ENCODE data around the gene INTS14. TPM values are rescaled to one million over a fixed set of nuclear protein-coding genes. Genes with fewer than 3 reads are reported as not detected.

Gene INTS14
- total RNA-seq, 1 experiment from 2014 or later = 38.2 TPM

DNA sequence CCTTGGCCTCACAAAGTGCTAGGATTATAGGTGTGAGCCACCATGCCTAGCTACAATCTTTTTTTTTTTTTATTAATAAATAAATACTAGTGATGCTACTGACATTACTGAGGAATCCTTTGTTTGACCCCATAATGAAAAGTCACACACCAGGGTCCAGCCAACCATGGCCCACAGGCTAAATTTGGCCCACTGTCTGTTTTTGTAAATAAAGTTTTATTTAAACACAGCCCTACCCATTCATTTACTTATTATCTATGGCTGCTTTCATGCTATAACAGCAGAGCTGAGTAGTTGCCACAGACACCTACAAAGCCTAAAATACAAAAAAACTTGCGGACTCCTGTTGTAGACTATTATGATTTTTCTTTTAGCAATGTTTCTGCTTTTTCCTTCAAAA, 7.4 kb downstream of the INTS14 start:
- no peaks in the 10 kb centered on the region for H3K27me3 Mint-ChIP-seq (ENCODE audit: insufficient read depth, unreplicated experiment)
- peaks cover 22% of the 10 kb centered on the region for H3K36me3 Mint-ChIP-seq (ENCODE audit: insufficient read depth, unreplicated experiment)
- no peak overlapping the region for H3K27ac Mint-ChIP-seq (ENCODE audit: unreplicated experiment)
- H3K36me3 ChIP-seq (ENCODE audit: control insufficient read depth, insufficient read depth, low read length) = no peaks in the 10 kb centered on the region
- no peaks in the 10 kb centered on the region for H3K9me3 Mint-ChIP-seq (ENCODE audit: unreplicated experiment)
- POLR2A ChIA-PET = no interaction called here
- intact Hi-C loops (cut with micrococcal nuclease; ENCODE audit: unreplicated experiment) = no loop called here
- no TSS peak for BruUV-seq (replicated peaks)
- H3K27me3 ChIP-seq (replicated peaks; ENCODE audit: control insufficient read depth, insufficient read depth, low read length) = no peaks in the 10 kb centered on the region
- DNase-seq = no peak
- TF ChIP-seq, protein P1, sequence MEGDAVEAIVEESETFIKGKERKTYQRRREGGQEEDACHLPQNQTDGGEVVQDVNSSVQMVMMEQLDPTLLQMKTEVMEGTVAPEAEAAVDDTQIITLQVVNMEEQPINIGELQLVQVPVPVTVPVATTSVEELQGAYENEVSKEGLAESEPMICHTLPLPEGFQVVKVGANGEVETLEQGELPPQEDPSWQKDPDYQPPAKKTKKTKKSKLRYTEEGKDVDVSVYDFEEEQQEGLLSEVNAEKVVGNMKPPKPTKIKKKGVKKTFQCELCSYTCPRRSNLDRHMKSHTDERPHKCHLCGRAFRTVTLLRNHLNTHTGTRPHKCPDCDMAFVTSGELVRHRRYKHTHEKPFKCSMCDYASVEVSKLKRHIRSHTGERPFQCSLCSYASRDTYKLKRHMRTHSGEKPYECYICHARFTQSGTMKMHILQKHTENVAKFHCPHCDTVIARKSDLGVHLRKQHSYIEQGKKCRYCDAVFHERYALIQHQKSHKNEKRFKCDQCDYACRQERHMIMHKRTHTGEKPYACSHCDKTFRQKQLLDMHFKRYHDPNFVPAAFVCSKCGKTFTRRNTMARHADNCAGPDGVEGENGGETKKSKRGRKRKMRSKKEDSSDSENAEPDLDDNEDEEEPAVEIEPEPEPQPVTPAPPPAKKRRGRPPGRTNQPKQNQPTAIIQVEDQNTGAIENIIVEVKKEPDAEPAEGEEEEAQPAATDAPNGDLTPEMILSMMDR (IDR thresholded peaks at IDR 0.05; ENCODE audit: insufficient read depth in 1 of 2, low read depth in 1 of 2, low read length in 1 of 2, severe bottlenecking in 1 of 2, unreplicated experiment in 1 of 2) = no peak
- no peaks in the 10 kb centered on the region for H3K4me1 ChIP-seq
- H3K4me1 Mint-ChIP-seq (ENCODE audit: low read depth, unreplicated experiment) = no peaks in the 10 kb centered on the region
- H3K9me3 ChIP-seq = no peaks in the 10 kb centered on the region
- H3K4me3 ChIP-seq (ENCODE audit: low read depth, low read length) = no peak overlapping the region
- CTCF ChIA-PET = no interaction called here
- no peak overlapping the region for H3K4me3 Mint-ChIP-seq (ENCODE audit: unreplicated experiment)

DNA sequence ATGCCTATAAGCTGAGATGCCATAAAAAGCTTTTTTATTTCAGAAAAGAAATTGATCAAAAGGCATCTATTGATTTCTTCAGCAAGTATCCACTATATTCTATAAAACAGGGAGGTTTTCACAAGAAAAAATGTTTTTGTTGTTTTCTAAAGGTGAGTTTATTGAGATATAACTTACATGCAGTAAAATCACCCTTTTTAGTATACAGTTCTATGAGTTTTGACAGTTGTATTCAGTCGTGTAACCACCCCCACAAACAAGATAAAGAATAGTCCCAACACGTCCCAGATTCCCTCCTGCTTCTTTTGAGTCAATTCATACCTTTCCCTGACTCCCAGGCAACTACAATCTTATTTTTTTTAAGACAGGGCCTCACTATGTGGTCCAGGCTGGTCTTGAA, 7.8 kb downstream of the INTS14 start:
- ChIA-PET POLR2A (no interaction called here), CTCF (no interaction called here)
- H3K4me1 Mint-ChIP-seq (ENCODE audit: low read depth, unreplicated experiment) = no peaks in the 10 kb centered on the region
- peaks cover 26% of the 10 kb centered on the region for H3K36me3 Mint-ChIP-seq (ENCODE audit: insufficient read depth, unreplicated experiment)
- H3K36me3 ChIP-seq (ENCODE audit: control insufficient read depth, insufficient read depth, low read length) = no peaks in the 10 kb centered on the region
- no peaks in the 10 kb centered on the region for H3K27me3 ChIP-seq (replicated peaks; ENCODE audit: control insufficient read depth, insufficient read depth, low read length)
- TF ChIP-seq, protein P1 (IDR thresholded peaks at IDR 0.05; ENCODE audit: insufficient read depth in 1 of 2, low read depth in 1 of 2, low read length in 1 of 2, severe bottlenecking in 1 of 2, unreplicated experiment in 1 of 2) = no peak
- no peak for DNase-seq
- intact Hi-C loops (cut with micrococcal nuclease; ENCODE audit: unreplicated experiment) = no loop called here
- no peak overlapping the region for H3K4me3 ChIP-seq (ENCODE audit: low read depth, low read length)
- H3K4me3 Mint-ChIP-seq (ENCODE audit: unreplicated experiment) = no peak overlapping the region
- H3K27ac Mint-ChIP-seq (ENCODE audit: unreplicated experiment) = no peak overlapping the region
- no peaks in the 10 kb centered on the region for H3K4me1 ChIP-seq
- H3K9me3 Mint-ChIP-seq (ENCODE audit: unreplicated experiment) = no peaks in the 10 kb centered on the region
- H3K27me3 Mint-ChIP-seq (ENCODE audit: insufficient read depth, unreplicated experiment) = no peaks in the 10 kb centered on the region
- H3K9me3 ChIP-seq = no peaks in the 10 kb centered on the region
- no TSS peak for BruUV-seq (replicated peaks)

DNA sequence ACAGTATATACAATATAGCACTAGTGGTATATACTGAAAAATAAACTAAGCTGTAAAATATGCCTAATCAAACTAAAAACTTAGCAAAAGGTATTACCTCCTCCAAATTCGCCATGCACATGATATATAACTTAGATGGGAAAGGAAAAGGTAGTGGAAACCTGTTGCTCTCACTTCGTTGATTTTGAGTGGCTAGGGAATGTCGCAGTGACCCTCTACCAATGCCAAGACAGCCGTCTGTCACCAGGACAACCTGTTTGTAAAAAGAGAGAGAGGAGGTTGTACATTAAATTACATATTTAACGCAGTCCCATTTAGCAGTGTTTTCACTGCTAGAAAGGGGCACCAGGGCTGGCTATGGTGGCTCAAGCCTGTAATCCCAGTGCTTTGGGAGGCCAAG, 11.3 kb downstream of the INTS14 start:
- ChIA-PET POLR2A (no interaction called here), CTCF (no interaction called here)
- no peak overlapping the region for H3K4me3 ChIP-seq (ENCODE audit: low read depth, low read length)
- no peaks in the 10 kb centered on the region for H3K27me3 ChIP-seq (replicated peaks; ENCODE audit: control insufficient read depth, insufficient read depth, low read length)
- no peaks in the 10 kb centered on the region for H3K9me3 ChIP-seq
- peaks cover 39% of the 10 kb centered on the region for H3K36me3 Mint-ChIP-seq (ENCODE audit: insufficient read depth, unreplicated experiment)
- H3K9me3 Mint-ChIP-seq (ENCODE audit: unreplicated experiment) = no peaks in the 10 kb centered on the region
- H3K4me1 Mint-ChIP-seq (ENCODE audit: low read depth, unreplicated experiment) = no peaks in the 10 kb centered on the region
- DNase-seq = no peak
- H3K27ac Mint-ChIP-seq (ENCODE audit: unreplicated experiment) = no peak overlapping the region
- H3K4me3 Mint-ChIP-seq (ENCODE audit: unreplicated experiment) = no peak overlapping the region
- BruUV-seq (replicated peaks) = no TSS peak
- intact Hi-C loops (cut with micrococcal nuclease; ENCODE audit: unreplicated experiment) = loop anchor here (5.0 kb wide), 1 partner anchor 223 kb away; no protein-coding TSS in a partner anchor
- peaks cover 2% of the 10 kb centered on the region for H3K36me3 ChIP-seq (ENCODE audit: control insufficient read depth, insufficient read depth, low read length)
- H3K4me1 ChIP-seq = no peaks in the 10 kb centered on the region
- TF ChIP-seq, protein P1 (IDR thresholded peaks at IDR 0.05; ENCODE audit: insufficient read depth in 1 of 2, low read depth in 1 of 2, low read length in 1 of 2, severe bottlenecking in 1 of 2, unreplicated experiment in 1 of 2) = no peak
- H3K27me3 Mint-ChIP-seq (ENCODE audit: insufficient read depth, unreplicated experiment) = no peaks in the 10 kb centered on the region

Measured in Caco-2 (cell line).